ENCODE measurements around the gene CH25H. TPM values are rescaled to one million over a fixed set of nuclear protein-coding genes. Genes with fewer than 3 reads are reported as not detected.

Gene CH25H
- total and polyA plus RNA-seq, 10 of the 15 experiments (the other 5 are each of a cell fraction or from before 2014, with no cell fraction given): not detected

DNA sequence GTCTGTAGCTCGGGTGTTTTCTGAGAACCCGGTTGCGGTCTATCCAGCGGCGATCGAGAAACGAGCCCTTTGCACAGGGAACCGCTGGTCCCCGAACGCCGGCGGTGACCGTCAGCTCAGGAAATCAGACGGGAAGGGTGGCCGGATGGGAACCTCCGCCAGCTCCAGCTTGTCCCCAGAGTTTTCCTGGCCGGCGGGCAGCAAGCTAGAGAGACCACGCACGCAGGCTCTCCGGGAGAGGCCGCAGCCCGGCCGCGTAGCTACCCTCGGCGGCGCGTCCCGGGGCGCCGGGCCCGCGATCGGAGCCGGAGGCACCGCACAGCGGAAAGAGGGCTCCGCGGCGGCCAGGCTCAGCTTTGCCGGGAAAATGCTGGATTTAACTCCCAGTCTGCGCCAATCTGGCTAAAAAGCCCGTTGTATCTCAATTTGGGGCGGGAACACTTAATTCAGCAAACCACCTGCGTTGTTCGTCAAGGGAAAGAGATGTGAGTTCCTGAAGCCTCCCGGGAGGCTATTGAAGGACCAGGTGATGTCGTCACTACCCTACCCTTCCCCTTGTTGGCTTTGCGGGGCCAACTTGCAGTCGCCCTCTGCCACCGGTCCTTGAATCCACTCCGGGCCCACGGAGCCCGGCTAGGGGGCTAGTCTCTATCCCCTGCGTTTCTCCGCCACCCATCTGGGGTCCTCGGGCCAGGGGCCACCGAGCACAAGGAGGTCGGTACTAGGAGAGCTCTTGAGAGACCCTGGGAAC, 859 bp upstream of the CH25H start:
- peaks cover 6 to 19% of the 10 kb centered on the region in 2 experiments for H3K27me3 ChIP-seq (replicated peaks in 1 of 2; ENCODE audit: control insufficient read depth in 2 of 2, insufficient read depth in 2 of 2, low read length in 1 of 2)

More for the DNA sequence above, 859 bp upstream of the CH25H start:
- no peak overlapping the region for H3K27ac ChIP-seq (ENCODE audit: control insufficient read depth, insufficient read depth)
- ChIA-PET RAD21 (ENCODE audit: unreplicated experiment) (interaction anchor here (1.0 to 5.2 kb wide), 12 partner anchors 10 to 377 kb away, joined by 3 to 46 read pairs (median 4); no protein-coding TSS in a partner anchor), POLR2A (no interaction called here), SMC1A (ENCODE audit: uncharacterized antibody, unreplicated experiment) (interaction anchor here (0.7 to 6.7 kb wide), 15 partner anchors 9 to 315 kb away, joined by 3 to 72 read pairs (median 3); no protein-coding TSS in a partner anchor), CTCF (interaction anchor here (0.7 to 4.6 kb wide), 10 partner anchors 7 to 521 kb away, joined by 3 to 45 read pairs (median 8); no protein-coding TSS in a partner anchor)
- H3K4me1 ChIP-seq (ENCODE audit: control insufficient read depth, insufficient read depth, low read length): peaks cover 24% of the 10 kb centered on the region
- H3K9ac ChIP-seq (ENCODE audit: control insufficient read depth, insufficient read depth, low read length): no peak overlapping the region
- 0 out of 2 replicates have a peak, but pooled peaks have one; percentile 13 for TF ChIP-seq RUNX3 (IDR thresholded peaks at IDR 0.05; ENCODE audit: low read length)
- TF ChIP-seq IKZF1 (conservative IDR thresholded peaks at IDR 0.05): peak; percentile 55
- 0 out of 4 replicates have a peak, but pooled peaks of 1 of the 2 experiments have one; percentile 30 for TF ChIP-seq IKZF2 (IDR thresholded peaks at IDR 0.05)
- peak; percentile 89 for TF ChIP-seq SUZ12 (IDR thresholded peaks at IDR 0.05; ENCODE audit: unreplicated experiment)
- TF ChIP-seq PKNOX1 (IDR thresholded peaks at IDR 0.05): no peak
- 0 out of 2 replicates have a peak, but pooled peaks have one; percentile 26 for TF ChIP-seq LARP7 (IDR thresholded peaks at IDR 0.05)
- H3K36me3 ChIP-seq (ENCODE audit: control insufficient read depth in 2 of 2, insufficient read depth in 2 of 2, low read length in 1 of 2): no peaks in the 10 kb centered on the region
- H3K4me3 ChIP-seq: peak overlapping the region; percentile 66
- H3K4me2 ChIP-seq (ENCODE audit: control insufficient read depth, insufficient read depth): peak overlapping the region; percentile 51
- BruUV-seq (replicated peaks): no TSS peak
- no peaks in the 10 kb centered on the region for H3K79me2 ChIP-seq (ENCODE audit: control insufficient read depth, insufficient read depth, low read length)
- WGBS (ENCODE audit: insufficient coverage, insufficient replicate concordance, low lambda C conversion rate, missing lambda C conversion rate): 16% methylated on average over 59 of the region's 60 CpGs
- peak overlapping the region; percentile 63 for H2AFZ ChIP-seq (ENCODE audit: control insufficient read depth, low read depth, low read length)
- H4K20me1 ChIP-seq (ENCODE audit: control insufficient read depth, insufficient read depth): no peaks in the 10 kb centered on the region
- ATAC-seq (peak; percentile 59), FAIRE-seq (no peak), DNase-seq (ENCODE audit: low read depth, low spot score) (no peak)
- intact Hi-C loops (cut with micrococcal nuclease; ENCODE audit: unreplicated experiment): loop anchor here (2.0 kb wide), 1 partner anchor 43 kb away; no protein-coding TSS in a partner anchor
- in situ Hi-C loops (cut with MboI): no loop called here
- H3K9me3 ChIP-seq (replicated peaks; ENCODE audit: control insufficient read depth, insufficient read depth, low read length): no peaks in the 10 kb centered on the region
